HEK293 (cell line): ENCODE results near the gene ENOSF1.

Source experiments
- CTCF ChIA-PET: fragments of 350-600 bp; formaldehyde crosslinking; extraction: SDS; loops from one replicate; lab custom pipeline; 2021; ENCODE audit warnings: antibody characterized with exemption; lab: Yijun Ruan, JAX
- POLR2A ChIA-PET: fragments of 300-600 bp; formaldehyde crosslinking; extraction: SDS; loops from one replicate; lab custom pipeline; 2020; ENCODE audit warnings: antibody characterized with exemption, inconsistent platforms; lab: Yijun Ruan, JAX
- H3K27ac ChIP-seq: fragments of 200-500 bp; sonication (Bioruptor generic); 2 replicates; pipeline ENCODE4 v1.5.1; 2014; ENCODE audit warnings: low read depth, low read length, control low read depth, inconsistent platforms; ENCODE audit errors: extremely low read depth
- H3K36me3 ChIP-seq, 2 experiments: fragments of 200-500 bp in 1 of 2; sonication (Bioruptor generic) in 1 of 2; 1 replicate in 1 of 2; 2 replicates in 1 of 2; pipeline ENCODE4 v1.5.1; 2014 to 2017; ENCODE audit warnings: inconsistent platforms in 2 of 2, low read length in 2 of 2; ENCODE audit not compliant: control insufficient read depth in 2 of 2, insufficient read depth in 1 of 2
- H3K4me1 ChIP-seq: fragments of 200-500 bp; sonication (Bioruptor generic); 2 replicates; pipeline ENCODE4 v1.5.1; 2014; ENCODE audit warnings: mild to moderate bottlenecking, low read length, inconsistent platforms; ENCODE audit not compliant: control insufficient read depth, insufficient read depth
- H3K4me3 ChIP-seq: 2 replicates; pipeline ENCODE4 v1.5.1; 2011; ENCODE audit warnings: low read depth, mild to moderate bottlenecking, control low read depth, low read length, moderate library complexity
- H3K9me3 ChIP-seq: fragments of 200-500 bp; sonication (Bioruptor generic); 2 replicates; pipeline ENCODE4 v1.5.1; 2014; ENCODE audit warnings: low read depth, low read length, inconsistent platforms; ENCODE audit not compliant: control insufficient read depth, insufficient read depth
- AEBP2 ChIP-seq: fragments of 450-650 bp; formaldehyde crosslinking; IDR thresholded peaks from 2 replicates; pipeline ENCODE4 v1.5.1; 2016; ENCODE audit warnings: missing biosample characterization, missing genetic modification characterization, borderline replicate concordance
- GLI4 ChIP-seq: fragments of 450-650 bp; formaldehyde crosslinking; IDR thresholded peaks from 2 replicates; pipeline ENCODE4 v1.5.1; 2016; ENCODE audit warnings: missing biosample characterization, missing genetic modification characterization
- KLF1 ChIP-seq: fragments of 450-650 bp; formaldehyde crosslinking; IDR thresholded peaks from 2 replicates; pipeline ENCODE4 v1.5.1; 2016; ENCODE audit warnings: missing biosample characterization, missing genetic modification characterization
- MYNN ChIP-seq: fragments of 450-650 bp; formaldehyde crosslinking; IDR thresholded peaks from 2 replicates; pipeline ENCODE4 v1.5.1; 2016; ENCODE audit warnings: missing biosample characterization, missing genetic modification characterization, borderline replicate concordance
- ZBTB1 ChIP-seq: fragments of 450-650 bp; formaldehyde crosslinking; IDR thresholded peaks from 2 replicates; pipeline ENCODE4 v1.5.1; 2016; ENCODE audit warnings: missing biosample characterization, missing genetic modification characterization
- ZBTB11 ChIP-seq: fragments of 450-650 bp; formaldehyde crosslinking; conservative IDR thresholded peaks from 2 replicates; pipeline ENCODE4 v1.5.1; 2016; ENCODE audit warnings: low read depth, missing biosample characterization, missing genetic modification characterization
- ZBTB20 ChIP-seq: fragments of 450-650 bp; formaldehyde crosslinking; IDR thresholded peaks from 2 replicates; pipeline ENCODE4 v1.5.1; 2016; ENCODE audit warnings: missing biosample characterization, missing genetic modification characterization
- ZBTB49 ChIP-seq: fragments of 450-650 bp; formaldehyde crosslinking; IDR thresholded peaks from 2 replicates; pipeline ENCODE4 v1.5.1; 2016; ENCODE audit warnings: missing biosample characterization, missing genetic modification characterization, low read depth
- ZNF19 ChIP-seq: fragments of 450-650 bp; formaldehyde crosslinking; IDR thresholded peaks from 2 replicates; pipeline ENCODE4; 2016; ENCODE audit warnings: missing biosample characterization, missing genetic modification characterization, low read depth
- ZNF2 ChIP-seq: fragments of 450-650 bp; formaldehyde crosslinking; IDR thresholded peaks from 2 replicates; pipeline ENCODE4 v1.5.1; 2016; ENCODE audit warnings: missing biosample characterization, missing genetic modification characterization
- ZNF214 ChIP-seq: fragments of 450-650 bp; formaldehyde crosslinking; IDR thresholded peaks from 2 replicates; pipeline ENCODE4 v1.5.1; 2017; ENCODE audit warnings: missing biosample characterization, mild to moderate bottlenecking, missing genetic modification characterization, borderline replicate concordance
- ZNF302 ChIP-seq: fragments of 450-650 bp; formaldehyde crosslinking; IDR thresholded peaks from 2 replicates; pipeline ENCODE4 v1.5.1; 2016; ENCODE audit warnings: missing biosample characterization, missing genetic modification characterization, low read depth
- ZNF48 ChIP-seq: fragments of 450-650 bp; formaldehyde crosslinking; IDR thresholded peaks from 2 replicates; pipeline ENCODE4 v1.5.1; 2016; ENCODE audit warnings: missing biosample characterization, missing genetic modification characterization
- ZNF530 ChIP-seq: fragments of 450-650 bp; formaldehyde crosslinking; IDR thresholded peaks from 2 replicates; pipeline ENCODE4 v1.5.1; 2016; ENCODE audit warnings: low read depth, missing biosample characterization, missing genetic modification characterization
- ZNF544 ChIP-seq: fragments of 450-650 bp; formaldehyde crosslinking; IDR thresholded peaks from 2 replicates; pipeline ENCODE4 v1.5.0; 2017; ENCODE audit warnings: missing biosample characterization, missing genetic modification characterization
- ZNF549 ChIP-seq: fragments of 450-650 bp; IDR thresholded peaks from 2 replicates; pipeline ENCODE4 v1.5.1; 2018; ENCODE audit warnings: missing biosample characterization, missing genetic modification characterization, mild to moderate bottlenecking, inconsistent platforms, moderate library complexity
- ZNF558 ChIP-seq: fragments of 450-650 bp; formaldehyde crosslinking; IDR thresholded peaks from 2 replicates; pipeline ENCODE4 v1.5.1; 2016; ENCODE audit warnings: missing biosample characterization, missing genetic modification characterization
- ZNF600 ChIP-seq: fragments of 450-650 bp; formaldehyde crosslinking; IDR thresholded peaks from 2 replicates; pipeline ENCODE4 v1.5.1; 2016; ENCODE audit warnings: missing biosample characterization, missing genetic modification characterization
- ZNF623 ChIP-seq: fragments of 450-650 bp; formaldehyde crosslinking; IDR thresholded peaks from 2 replicates; pipeline ENCODE4 v1.5.1; 2016; ENCODE audit warnings: missing biosample characterization, missing genetic modification characterization
- ZNF707 ChIP-seq: fragments of 450-650 bp; formaldehyde crosslinking; IDR thresholded peaks from 2 replicates; pipeline ENCODE4 v1.5.1; 2016; ENCODE audit warnings: missing biosample characterization, missing genetic modification characterization
- ZNF792 ChIP-seq: fragments of 450-650 bp; formaldehyde crosslinking; IDR thresholded peaks from 2 replicates; pipeline ENCODE4 v1.5.1; 2016; ENCODE audit warnings: missing biosample characterization, missing genetic modification characterization
- ZSCAN30 ChIP-seq: fragments of 450-650 bp; IDR thresholded peaks from 2 replicates; pipeline ENCODE4 v1.5.1; 2018; ENCODE audit warnings: missing biosample characterization, mild to moderate bottlenecking, missing genetic modification characterization, moderate library complexity

Gene ENOSF1

GRCh38 chr18:666177-666576, 46.3 kb downstream of the ENOSF1 start (continued):
- TF ChIP-seq ZBTB11 (tag by site-specific recombination) (no peak), GLI4 (tag by site-specific recombination) (no peak), ZNF549 (tag by site-specific recombination) (no peak), ZNF214 (no peak), ZBTB1 (tag by site-specific recombination) (no peak), ZNF302 (0 out of 2 replicates have a peak, but pooled peaks have one; percentile 9), ZNF707 (tag by site-specific recombination) (no peak), ZBTB20 (tag by site-specific recombination) (no peak)

- H3K9me3 ChIP-seq, result no peaks in the 10 kb centered on the region
- ChIA-PET CTCF (interaction anchor here (0.6 kb wide), 1 partner anchor 519 kb away, joined by 3 read pairs; no protein-coding TSS in a partner anchor), POLR2A (interaction anchor here (0.6 kb wide), 1 partner anchor 31 kb away, joined by 3 read pairs; no protein-coding TSS in a partner anchor)
- H3K36me3 ChIP-seq, result peaks cover 30 to 49% of the 10 kb centered on the region in 2 experiments
- H3K4me1 ChIP-seq, result no peaks in the 10 kb centered on the region
- H3K27ac ChIP-seq, result no peak overlapping the region
- TF ChIP-seq ZSCAN30 (tag by site-specific recombination) (no peak), ZNF558 (tag by site-specific recombination) (0 out of 2 replicates have a peak, but pooled peaks have one; percentile 26)
- no peak overlapping the region for H3K4me3 ChIP-seq
These were observed 50.2 kb downstream of the ENOSF1 start for GRCh38 chr18:662197-662596.

- TF ChIP-seq ZNF623 (tag by site-specific recombination) (no peak), ZNF544 (no peak), ZNF600 (tag by site-specific recombination) (peak; percentile 13; the same call in 1 of the 2 replicates)
- TF ChIP-seq, all 188 proteins: peak for 1
- Histone ChIP-seq H3K4me1 (no peaks in the 10 kb centered on the region), H3K27ac (no peak overlapping the region), H3K4me3 (no peak overlapping the region), H3K36me3 (peaks cover 26 to 38% of the 10 kb centered on the region in 2 experiments), H3K9me3 (no peaks in the 10 kb centered on the region)
- POLR2A ChIA-PET, result interaction anchor here (0.5 to 3.7 kb wide), 4 partner anchors 11 to 502 kb away, joined by 3 to 28 read pairs (median 12); no protein-coding TSS in a partner anchor
- CTCF ChIA-PET, result interaction anchor here (0.9 kb wide), 1 partner anchor 25 kb away, joined by 3 read pairs; no protein-coding TSS in a partner anchor
These were observed 52.8 kb downstream of the ENOSF1 start for GRCh38 chr18:659597-659996.

- H3K4me3 ChIP-seq, result peak overlapping the region; percentile 59
- POLR2A ChIA-PET, result interaction anchor here (0.5 to 3.7 kb wide), 9 partner anchors 10 to 501 kb away, joined by 3 to 28 read pairs (median 6); no protein-coding TSS in a partner anchor
- peaks cover 26 to 38% of the 10 kb centered on the region in 2 experiments for H3K36me3 ChIP-seq
- peak overlapping the region; percentile 99; the same call in 1 of the 2 replicates for H3K27ac ChIP-seq
- CTCF ChIA-PET, result interaction anchor here (0.6 to 0.9 kb wide), 6 partner anchors 20 to 168 kb away, joined by 3 to 4 read pairs (median 3); no protein-coding TSS in a partner anchor
- H3K4me1 ChIP-seq, result no peaks in the 10 kb centered on the region
- no peaks in the 10 kb centered on the region for H3K9me3 ChIP-seq
- TF ChIP-seq ZNF792 (no peak), MYNN (no peak), ZNF530 (tag by site-specific recombination) (no peak), ZNF48 (tag by site-specific recombination) (no peak), KLF1 (no peak), ZNF623 (tag by site-specific recombination) (no peak), ZNF19 (tag by site-specific recombination) (no peak), ZNF2 (tag by site-specific recombination) (no peak), ZBTB49 (tag by site-specific recombination) (no peak), AEBP2 (tag by site-specific recombination) (no peak)
These were observed 53.4 kb downstream of the ENOSF1 start for GRCh38 chr18:658947-659533.
